Measurements from ENCODE around the gene BBS4. TPM values are rescaled to one million over a fixed set of nuclear protein-coding genes. Genes with fewer than 3 reads are reported as not detected.
"Not testable (repeated sequence)": the region's sequence is repeated elsewhere in the genome, so short reads cannot be mapped to it uniquely, and the experiment has no call there.

The BBS4 gene, protein sequence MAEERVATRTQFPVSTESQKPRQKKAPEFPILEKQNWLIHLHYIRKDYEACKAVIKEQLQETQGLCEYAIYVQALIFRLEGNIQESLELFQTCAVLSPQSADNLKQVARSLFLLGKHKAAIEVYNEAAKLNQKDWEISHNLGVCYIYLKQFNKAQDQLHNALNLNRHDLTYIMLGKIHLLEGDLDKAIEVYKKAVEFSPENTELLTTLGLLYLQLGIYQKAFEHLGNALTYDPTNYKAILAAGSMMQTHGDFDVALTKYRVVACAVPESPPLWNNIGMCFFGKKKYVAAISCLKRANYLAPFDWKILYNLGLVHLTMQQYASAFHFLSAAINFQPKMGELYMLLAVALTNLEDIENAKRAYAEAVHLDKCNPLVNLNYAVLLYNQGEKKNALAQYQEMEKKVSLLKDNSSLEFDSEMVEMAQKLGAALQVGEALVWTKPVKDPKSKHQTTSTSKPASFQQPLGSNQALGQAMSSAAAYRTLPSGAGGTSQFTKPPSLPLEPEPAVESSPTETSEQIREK
- total RNA-seq = 25.7 and 34.9 TPM in 2 replicates
- 18.2 TPM for total RNA-seq (2013)
- 12.4 and 13.3 TPM in 2 replicates for polyA plus RNA-seq
- polyA minus RNA-seq = 6.3 and 10.1 TPM in 2 replicates

DNA sequence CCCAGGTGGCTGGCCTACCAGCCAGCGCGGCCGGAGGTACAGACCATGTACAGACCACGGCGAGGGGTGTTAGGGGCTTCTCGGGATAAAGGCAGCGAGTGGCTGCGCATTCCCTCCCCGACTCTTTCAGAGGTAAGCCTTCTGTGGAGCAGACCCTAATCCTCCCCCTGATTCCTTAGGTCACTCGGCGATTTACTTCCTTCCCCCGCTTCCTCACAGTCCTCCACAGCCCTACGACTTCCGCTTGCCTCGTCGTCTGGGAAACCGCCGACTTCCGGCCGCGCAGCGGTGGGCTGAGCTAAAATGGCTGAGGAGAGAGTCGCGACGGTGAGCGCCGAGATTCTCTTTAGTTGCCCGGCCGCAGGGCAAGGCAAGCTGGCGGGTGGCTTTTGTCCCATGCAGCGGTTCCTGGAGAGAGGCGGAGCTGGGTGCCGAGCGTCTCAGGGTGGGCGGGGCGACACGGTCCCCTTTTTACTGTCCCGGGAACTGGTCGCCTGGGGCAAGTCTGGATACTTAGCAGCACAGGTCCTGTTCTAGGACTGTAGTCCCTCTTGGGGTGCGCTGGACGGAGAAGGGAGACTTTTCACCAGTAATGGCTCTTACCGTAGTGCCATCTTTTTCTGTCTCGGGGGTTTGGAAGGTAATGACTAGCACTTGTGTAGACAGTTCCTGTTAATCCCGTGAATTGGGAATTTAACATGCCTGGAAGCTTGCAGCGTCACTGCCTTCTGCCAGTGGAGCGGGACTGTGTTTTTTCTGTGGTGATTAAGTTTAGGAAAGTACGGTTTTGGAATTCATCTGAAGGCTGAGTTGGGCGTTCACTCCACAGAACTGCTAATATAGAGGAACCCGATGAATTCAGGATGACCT lies at the start of gene BBS4, which contains the start of gene HIGD2B:
Gene BBS4 (plus strand): TSS at position 283 of the 870 bp plus-strand sequence. CDS start 21 bp downstream, at position 304.
Gene HIGD2B (minus strand): TSS at position 258 of the 870 bp plus-strand sequence. CDS start 9,808 bp downstream, outside the sequence.
- DNase-seq (peak; percentile 91), ATAC-seq (ENCODE audit: low read depth) (peak; percentile 94)
- TF ChIP-seq, protein P1, sequence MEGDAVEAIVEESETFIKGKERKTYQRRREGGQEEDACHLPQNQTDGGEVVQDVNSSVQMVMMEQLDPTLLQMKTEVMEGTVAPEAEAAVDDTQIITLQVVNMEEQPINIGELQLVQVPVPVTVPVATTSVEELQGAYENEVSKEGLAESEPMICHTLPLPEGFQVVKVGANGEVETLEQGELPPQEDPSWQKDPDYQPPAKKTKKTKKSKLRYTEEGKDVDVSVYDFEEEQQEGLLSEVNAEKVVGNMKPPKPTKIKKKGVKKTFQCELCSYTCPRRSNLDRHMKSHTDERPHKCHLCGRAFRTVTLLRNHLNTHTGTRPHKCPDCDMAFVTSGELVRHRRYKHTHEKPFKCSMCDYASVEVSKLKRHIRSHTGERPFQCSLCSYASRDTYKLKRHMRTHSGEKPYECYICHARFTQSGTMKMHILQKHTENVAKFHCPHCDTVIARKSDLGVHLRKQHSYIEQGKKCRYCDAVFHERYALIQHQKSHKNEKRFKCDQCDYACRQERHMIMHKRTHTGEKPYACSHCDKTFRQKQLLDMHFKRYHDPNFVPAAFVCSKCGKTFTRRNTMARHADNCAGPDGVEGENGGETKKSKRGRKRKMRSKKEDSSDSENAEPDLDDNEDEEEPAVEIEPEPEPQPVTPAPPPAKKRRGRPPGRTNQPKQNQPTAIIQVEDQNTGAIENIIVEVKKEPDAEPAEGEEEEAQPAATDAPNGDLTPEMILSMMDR (IDR thresholded peaks at IDR 0.05) = no peak
- TF ChIP-seq EZH2 (IDR thresholded peaks at IDR 0.05; ENCODE audit: borderline replicate concordance, insufficient read depth, low read depth, low read length, poor library complexity, severe bottlenecking) = no peak
- H4K20me1 ChIP-seq (ENCODE audit: control insufficient read depth, insufficient read depth, low read length, poor library complexity, severe bottlenecking) = no peaks in the 10 kb centered on the region
- H3K4me1 ChIP-seq (ENCODE audit: control insufficient read depth in 2 of 2, insufficient read depth in 2 of 2, low read length in 2 of 2) = peaks cover 11 to 12% of the 10 kb centered on the region in 2 donors
- H3K79me2 ChIP-seq (ENCODE audit: control insufficient read depth, insufficient read depth, low read length) = peaks cover 25% of the 10 kb centered on the region
- H3K9me3 ChIP-seq (ENCODE audit: control extremely low read depth in 1 of 3, control insufficient read depth in 2 of 3, insufficient read depth in 1 of 3, low read length in 2 of 3) = no peaks in the 10 kb centered on the region
- H3K4me3 ChIP-seq (ENCODE audit: control extremely low read depth in 1 of 5, extremely low read depth in 1 of 5, insufficient read depth in 1 of 5, low read depth in 2 of 5, low read length in 4 of 5) = peak within 1 kb of the TSS; percentile 70 to 98 (median 88)
- H3K27ac Mint-ChIP-seq = peak within 1 kb of the TSS; percentile 94
- peak within 1 kb of the TSS; percentile 85 for H3K4me2 ChIP-seq (replicated peaks; ENCODE audit: low read depth, low read length, poor library complexity, severe bottlenecking)
- ChIA-PET CTCF (interaction anchor here (1.0 to 1.6 kb wide), 2 partner anchors 15 to 36 kb away, joined by 6 read pairs; no protein-coding TSS in a partner anchor), POLR2A (no interaction called here)
- no peaks in the 10 kb centered on the region for H3K27me3 Mint-ChIP-seq
- intact Hi-C loops (cut with micrococcal nuclease) = loop anchor here (1.0 to 5.0 kb wide), 7 partner anchors 84 to 946 kb away; partner anchors contain the start of genes ADPGK, ARIH1, HEXA and NPTN
- peak within 1 kb of the TSS; percentile 90 for H3K9ac ChIP-seq (ENCODE audit: low read length)
- peak within 1 kb of the TSS; percentile 96 for H2AFZ ChIP-seq (ENCODE audit: insufficient read depth, low read depth, low read length, poor library complexity, severe bottlenecking)
- whole genome bisulfite sequencing (ENCODE audit: insufficient coverage) = under 1% methylated on average over 44 of the region's 49 CpGs
- peak within 1 kb of the TSS; percentile 77 to 91 for H3K27ac ChIP-seq (ENCODE audit: low read length in 2 of 2)
- H3K4me1 Mint-ChIP-seq = peaks cover 25% of the 10 kb centered on the region
- no peaks in the 10 kb centered on the region for H3K9me3 Mint-ChIP-seq (ENCODE audit: insufficient read depth)
- H3K4me3 Mint-ChIP-seq = peak within 1 kb of the TSS; percentile 97
- H3K27me3 ChIP-seq (replicated peaks in 1 of 4; ENCODE audit: control extremely low read depth in 1 of 4, control insufficient read depth in 3 of 4, insufficient read depth in 4 of 4, low read length in 3 of 4) = no peaks in the 10 kb centered on the region
- no peaks in the 10 kb centered on the region for H3K36me3 ChIP-seq (replicated peaks in 1 of 2; ENCODE audit: control extremely low read depth in 1 of 2, control insufficient read depth in 1 of 2, extremely low read depth in 1 of 2, insufficient read depth in 2 of 2, low read length in 1 of 2)

DNA sequence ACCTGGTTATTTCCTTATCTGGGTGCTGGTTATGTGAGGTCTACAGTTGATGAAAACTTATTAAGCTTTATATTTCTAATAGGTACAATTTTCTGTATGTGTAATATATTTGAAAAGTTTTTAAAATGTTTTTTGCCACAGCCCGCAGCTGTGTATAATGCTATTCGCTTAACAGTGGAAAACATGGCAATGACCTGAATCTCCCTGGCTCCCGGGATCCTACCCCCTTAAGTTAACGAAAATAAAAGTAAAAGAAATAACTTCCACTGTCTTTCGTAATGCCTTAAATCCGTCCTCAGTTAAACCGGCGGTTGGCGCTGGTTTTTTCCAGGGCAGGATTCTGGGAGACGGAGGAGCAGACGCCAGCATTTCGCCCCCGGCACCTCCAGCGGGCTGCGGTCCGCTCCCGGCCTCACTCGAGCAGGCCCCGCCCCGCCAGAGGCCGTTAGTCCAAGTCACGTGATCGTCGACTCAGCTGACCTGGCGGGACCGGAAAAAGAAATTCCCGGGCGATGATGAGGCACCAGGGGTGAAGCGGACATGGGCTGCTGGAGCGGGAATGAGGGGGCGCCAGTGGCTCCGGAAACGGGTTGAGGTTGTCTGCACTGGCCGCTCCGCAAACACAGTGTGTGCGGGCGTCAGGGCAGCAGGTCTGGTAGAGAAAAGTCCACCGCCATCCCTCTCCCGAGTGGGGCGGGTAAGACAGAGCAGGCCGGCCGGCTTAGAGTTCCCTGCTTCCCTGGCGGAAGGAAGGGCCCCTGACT lies 49.3 kb upstream of the BBS4 start:
- H3K27ac ChIP-seq (ENCODE audit: low read length in 2 of 2); H3K9me3 Mint-ChIP-seq (ENCODE audit: insufficient read depth); H3K79me2 ChIP-seq (ENCODE audit: control insufficient read depth, insufficient read depth, low read length); CTCF ChIA-PET; H3K4me3 Mint-ChIP-seq; intact Hi-C loops (cut with micrococcal nuclease); H3K4me1 ChIP-seq (ENCODE audit: control insufficient read depth in 2 of 2, insufficient read depth in 2 of 2, low read length in 2 of 2); H3K9me3 ChIP-seq (ENCODE audit: control extremely low read depth in 1 of 3, control insufficient read depth in 2 of 3, insufficient read depth in 1 of 3, low read length in 2 of 3); H3K27me3 ChIP-seq (replicated peaks in 1 of 4; ENCODE audit: control extremely low read depth in 1 of 4, control insufficient read depth in 3 of 4, insufficient read depth in 4 of 4, low read length in 3 of 4); H3K36me3 ChIP-seq (replicated peaks in 1 of 2; ENCODE audit: control extremely low read depth in 1 of 2, control insufficient read depth in 1 of 2, extremely low read depth in 1 of 2, insufficient read depth in 2 of 2, low read length in 1 of 2); H3K4me2 ChIP-seq (replicated peaks; ENCODE audit: low read depth, low read length, poor library complexity, severe bottlenecking); H3K27me3 Mint-ChIP-seq; H3K27ac Mint-ChIP-seq; H3K4me1 Mint-ChIP-seq; POLR2A ChIA-PET; H4K20me1 ChIP-seq (ENCODE audit: control insufficient read depth, insufficient read depth, low read length, poor library complexity, severe bottlenecking): not testable (repeated sequence)
- H2AFZ ChIP-seq (ENCODE audit: insufficient read depth, low read depth, low read length, poor library complexity, severe bottlenecking) = peak overlapping the region; percentile 54
- H3K4me3 ChIP-seq (ENCODE audit: control extremely low read depth in 1 of 5, extremely low read depth in 1 of 5, insufficient read depth in 1 of 5, low read depth in 2 of 5, low read length in 4 of 5) = peak overlapping the region in 3 of 5 experiments; percentile 31 to 44 (median 35)
- WGBS (ENCODE audit: insufficient coverage) = no CpG with 5 or more reads among the region's 43 CpGs
- DNase-seq (peak; percentile 74), ATAC-seq (ENCODE audit: low read depth) (peak; percentile 80)
- H3K9ac ChIP-seq (ENCODE audit: low read length) = peak overlapping the region; percentile 37
